PC-9 (cell line): ENCODE data around the gene EEF2K.

Experiments
- CTCF ChIP-seq: fragments of 200-600 bp; sonication (generic); conservative IDR thresholded peaks from 2 replicates; pipeline ENCODE4 v1.6.1; 2017; ENCODE audit warnings: mixed run types, antibody characterized with exemption, mild to moderate bottlenecking, moderate library complexity
- EZH2 ChIP-seq: fragments of 200-600 bp; sonication (generic); IDR thresholded peaks from 2 replicates; pipeline ENCODE4 v1.8.0; 2017; ENCODE audit warnings: antibody characterized with exemption, low read depth

- TF ChIP-seq CTCF (no peak), EZH2 (no peak)
Measured at GRCh38 chr16:22213801-22214200, 7.7 kb downstream of the EEF2K start.
